A549 (cell line): ENCODE data around the gene CACNA1F.

Experiments used
- EP300 ChIP-seq, 2 experiments: fragments of >200 bp; sonication (Bioruptor Twin); formaldehyde crosslinking; IDR thresholded peaks; 2 replicates in 1 of 2; 3 replicates in 1 of 2; pipeline ENCODE4 v1.6.1; 2016 to 2017
- JUNB ChIP-seq: fragments of >200 bp; sonication (Bioruptor Twin); formaldehyde crosslinking; IDR thresholded peaks from 2 replicates; pipeline ENCODE4 v1.6.1; 2016
- MAFK ChIP-seq: fragments of 450-650 bp; IDR thresholded peaks from 2 replicates; pipeline ENCODE4 v1.6.1; 2014; ENCODE audit not compliant: partially characterized antibody
- POLR2A ChIP-seq: IDR thresholded peaks from 2 replicates; pipeline ENCODE4 v1.6.1; 2012; ENCODE audit warnings: mild to moderate bottlenecking, low read length
- SMC3 ChIP-seq: fragments of >200 bp; sonication (Bioruptor Twin); formaldehyde crosslinking; IDR thresholded peaks from 3 replicates; pipeline ENCODE4 v1.6.1; 2018; ENCODE audit warnings: inconsistent platforms
- TF ChIP-seq, protein P1 (sequence below): IDR thresholded peaks from 2 replicates; pipeline ENCODE4 v1.6.1; 2012; ENCODE audit warnings: low read depth, borderline replicate concordance
- TF ChIP-seq, protein P2 (sequence below): fragments of >200 bp; sonication (Bioruptor Twin); formaldehyde crosslinking; IDR thresholded peaks from 3 replicates; pipeline ENCODE4 v1.5.1; 2016
- TF ChIP-seq, protein P3 (sequence below): fragments of 450-650 bp; IDR thresholded peaks from 2 replicates; pipeline ENCODE4 v1.6.1; 2014; ENCODE audit warnings: antibody characterized with exemption
- TF ChIP-seq, protein P4 (sequence below): fragments of 200-600 bp; sonication (generic); IDR thresholded peaks from 2 replicates; pipeline ENCODE4 v1.6.1; 2016; ENCODE audit warnings: antibody characterized with exemption, mild to moderate bottlenecking, moderate library complexity
- TF ChIP-seq, protein P5 (sequence below): fragments of >200 bp; sonication (Bioruptor Twin); formaldehyde crosslinking; IDR thresholded peaks from 2 replicates; pipeline ENCODE4 v1.6.1; 2016

DNA sequence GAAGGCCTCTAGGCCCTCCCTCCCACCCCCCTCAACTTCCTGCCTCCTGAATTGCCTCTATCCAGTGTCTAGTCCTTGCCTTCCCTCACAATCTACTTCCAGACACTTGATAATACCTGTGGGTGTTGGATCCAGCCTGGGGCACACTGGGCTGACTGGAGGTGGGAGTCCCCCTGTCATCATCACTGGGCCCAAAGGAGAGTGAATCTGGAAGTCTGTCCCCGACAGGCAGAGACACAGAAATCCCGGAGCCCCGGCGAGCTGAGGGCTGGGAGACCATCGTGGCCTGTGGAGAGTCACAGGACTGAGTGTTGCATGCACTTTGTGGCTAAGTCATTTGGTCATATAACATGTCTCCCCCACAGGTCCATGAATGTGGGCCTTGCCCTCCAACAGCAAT is 24.7 kb downstream of the CACNA1F start:
- TF ChIP-seq, protein P1, sequence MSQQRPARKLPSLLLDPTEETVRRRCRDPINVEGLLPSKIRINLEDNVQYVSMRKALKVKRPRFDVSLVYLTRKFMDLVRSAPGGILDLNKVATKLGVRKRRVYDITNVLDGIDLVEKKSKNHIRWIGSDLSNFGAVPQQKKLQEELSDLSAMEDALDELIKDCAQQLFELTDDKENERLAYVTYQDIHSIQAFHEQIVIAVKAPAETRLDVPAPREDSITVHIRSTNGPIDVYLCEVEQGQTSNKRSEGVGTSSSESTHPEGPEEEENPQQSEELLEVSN: no peak
- TF ChIP-seq, protein P2, sequence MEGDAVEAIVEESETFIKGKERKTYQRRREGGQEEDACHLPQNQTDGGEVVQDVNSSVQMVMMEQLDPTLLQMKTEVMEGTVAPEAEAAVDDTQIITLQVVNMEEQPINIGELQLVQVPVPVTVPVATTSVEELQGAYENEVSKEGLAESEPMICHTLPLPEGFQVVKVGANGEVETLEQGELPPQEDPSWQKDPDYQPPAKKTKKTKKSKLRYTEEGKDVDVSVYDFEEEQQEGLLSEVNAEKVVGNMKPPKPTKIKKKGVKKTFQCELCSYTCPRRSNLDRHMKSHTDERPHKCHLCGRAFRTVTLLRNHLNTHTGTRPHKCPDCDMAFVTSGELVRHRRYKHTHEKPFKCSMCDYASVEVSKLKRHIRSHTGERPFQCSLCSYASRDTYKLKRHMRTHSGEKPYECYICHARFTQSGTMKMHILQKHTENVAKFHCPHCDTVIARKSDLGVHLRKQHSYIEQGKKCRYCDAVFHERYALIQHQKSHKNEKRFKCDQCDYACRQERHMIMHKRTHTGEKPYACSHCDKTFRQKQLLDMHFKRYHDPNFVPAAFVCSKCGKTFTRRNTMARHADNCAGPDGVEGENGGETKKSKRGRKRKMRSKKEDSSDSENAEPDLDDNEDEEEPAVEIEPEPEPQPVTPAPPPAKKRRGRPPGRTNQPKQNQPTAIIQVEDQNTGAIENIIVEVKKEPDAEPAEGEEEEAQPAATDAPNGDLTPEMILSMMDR: no peak
- TF ChIP-seq SMC3 (no peak), POLR2A (no peak), JUNB (no peak), MAFK (no peak), EP300 (IDR thresholded peaks at IDR 0.05) (no peak)
- TF ChIP-seq, protein P3, sequence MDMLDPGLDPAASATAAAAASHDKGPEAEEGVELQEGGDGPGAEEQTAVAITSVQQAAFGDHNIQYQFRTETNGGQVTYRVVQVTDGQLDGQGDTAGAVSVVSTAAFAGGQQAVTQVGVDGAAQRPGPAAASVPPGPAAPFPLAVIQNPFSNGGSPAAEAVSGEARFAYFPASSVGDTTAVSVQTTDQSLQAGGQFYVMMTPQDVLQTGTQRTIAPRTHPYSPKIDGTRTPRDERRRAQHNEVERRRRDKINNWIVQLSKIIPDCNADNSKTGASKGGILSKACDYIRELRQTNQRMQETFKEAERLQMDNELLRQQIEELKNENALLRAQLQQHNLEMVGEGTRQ: no peak
- TF ChIP-seq, protein P4, sequence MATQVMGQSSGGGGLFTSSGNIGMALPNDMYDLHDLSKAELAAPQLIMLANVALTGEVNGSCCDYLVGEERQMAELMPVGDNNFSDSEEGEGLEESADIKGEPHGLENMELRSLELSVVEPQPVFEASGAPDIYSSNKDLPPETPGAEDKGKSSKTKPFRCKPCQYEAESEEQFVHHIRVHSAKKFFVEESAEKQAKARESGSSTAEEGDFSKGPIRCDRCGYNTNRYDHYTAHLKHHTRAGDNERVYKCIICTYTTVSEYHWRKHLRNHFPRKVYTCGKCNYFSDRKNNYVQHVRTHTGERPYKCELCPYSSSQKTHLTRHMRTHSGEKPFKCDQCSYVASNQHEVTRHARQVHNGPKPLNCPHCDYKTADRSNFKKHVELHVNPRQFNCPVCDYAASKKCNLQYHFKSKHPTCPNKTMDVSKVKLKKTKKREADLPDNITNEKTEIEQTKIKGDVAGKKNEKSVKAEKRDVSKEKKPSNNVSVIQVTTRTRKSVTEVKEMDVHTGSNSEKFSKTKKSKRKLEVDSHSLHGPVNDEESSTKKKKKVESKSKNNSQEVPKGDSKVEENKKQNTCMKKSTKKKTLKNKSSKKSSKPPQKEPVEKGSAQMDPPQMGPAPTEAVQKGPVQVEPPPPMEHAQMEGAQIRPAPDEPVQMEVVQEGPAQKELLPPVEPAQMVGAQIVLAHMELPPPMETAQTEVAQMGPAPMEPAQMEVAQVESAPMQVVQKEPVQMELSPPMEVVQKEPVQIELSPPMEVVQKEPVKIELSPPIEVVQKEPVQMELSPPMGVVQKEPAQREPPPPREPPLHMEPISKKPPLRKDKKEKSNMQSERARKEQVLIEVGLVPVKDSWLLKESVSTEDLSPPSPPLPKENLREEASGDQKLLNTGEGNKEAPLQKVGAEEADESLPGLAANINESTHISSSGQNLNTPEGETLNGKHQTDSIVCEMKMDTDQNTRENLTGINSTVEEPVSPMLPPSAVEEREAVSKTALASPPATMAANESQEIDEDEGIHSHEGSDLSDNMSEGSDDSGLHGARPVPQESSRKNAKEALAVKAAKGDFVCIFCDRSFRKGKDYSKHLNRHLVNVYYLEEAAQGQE: no peak
- TF ChIP-seq, protein P5, sequence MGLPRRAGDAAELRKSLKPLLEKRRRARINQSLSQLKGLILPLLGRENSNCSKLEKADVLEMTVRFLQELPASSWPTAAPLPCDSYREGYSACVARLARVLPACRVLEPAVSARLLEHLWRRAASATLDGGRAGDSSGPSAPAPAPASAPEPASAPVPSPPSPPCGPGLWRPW: no peak
